H9 (cell line): ENCODE data around the gene PSMD8. TPM values are rescaled to one million over a fixed set of nuclear protein-coding genes. Genes with fewer than 3 reads are reported as not detected.

Experiments used
- DNase-seq: peaks from one replicate; pipeline ENCODE4 v3.0.0-alpha.2; 2017
- H2AFZ ChIP-seq: one replicate; pipeline ENCODE4 v1.6.1; 2013; ENCODE audit warnings: mild to moderate bottlenecking, low read length, control low read depth, moderate library complexity
- H2AK5ac ChIP-seq: 2 replicates; pipeline ENCODE4 v1.6.1; 2013; ENCODE audit warnings: low read length, control low read depth, mixed read lengths; ENCODE audit not compliant: insufficient read length
- H2BK120ac ChIP-seq: one replicate; pipeline ENCODE4 v1.6.1; 2013; ENCODE audit warnings: low read depth, mild to moderate bottlenecking, low read length, control low read depth, inconsistent platforms; ENCODE audit not compliant: poor library complexity, severe bottlenecking
- H2BK12ac ChIP-seq: 2 replicates; pipeline ENCODE4 v1.6.1; 2013; ENCODE audit warnings: low read length, control low read depth, mixed read lengths, low read depth; ENCODE audit not compliant: insufficient read length
- H2BK15ac ChIP-seq: 2 replicates; pipeline ENCODE4 v1.6.1; 2013; ENCODE audit warnings: low read depth, low read length, control low read depth
- H2BK20ac ChIP-seq: one replicate; pipeline ENCODE4 v1.6.1; 2013; ENCODE audit warnings: low read depth, mild to moderate bottlenecking, low read length, control low read depth, inconsistent platforms; ENCODE audit not compliant: poor library complexity, severe bottlenecking
- H2BK5ac ChIP-seq: 2 replicates; pipeline ENCODE4 v1.6.1; 2013; ENCODE audit warnings: low read length, control low read depth, mixed read lengths; ENCODE audit not compliant: insufficient read length
- H3K14ac ChIP-seq: 2 replicates; pipeline ENCODE4 v1.6.1; 2013; ENCODE audit warnings: low read length, control low read depth; ENCODE audit not compliant: insufficient read depth
- H3K18ac ChIP-seq: 2 replicates; pipeline ENCODE4 v1.6.1; 2013; ENCODE audit warnings: low read depth, mild to moderate bottlenecking, mixed read lengths, low read length, control low read depth; ENCODE audit not compliant: insufficient read length
- H3K23ac ChIP-seq: 2 replicates; pipeline ENCODE4 v1.6.1; 2013; ENCODE audit warnings: low read length, control low read depth, mixed read lengths, low read depth; ENCODE audit not compliant: insufficient read length
- H3K23me2 ChIP-seq: 2 replicates; pipeline ENCODE4 v1.6.1; 2013; ENCODE audit warnings: low read depth, mild to moderate bottlenecking, mixed read lengths, low read length, control low read depth; ENCODE audit not compliant: insufficient read length, poor library complexity, severe bottlenecking
- H3K27ac ChIP-seq: 2 replicates; pipeline ENCODE4 v1.5.1; 2013; ENCODE audit warnings: low read length, control low read depth, mixed read lengths, low read depth; ENCODE audit not compliant: insufficient read length
- H3K27me3 ChIP-seq: 2 replicates; pipeline ENCODE4 v1.6.1; 2013; ENCODE audit warnings: low read length, control low read depth, inconsistent platforms; ENCODE audit not compliant: insufficient read depth
- H3K4ac ChIP-seq: 2 replicates; pipeline ENCODE4 v1.6.1; 2013; ENCODE audit warnings: low read depth, mild to moderate bottlenecking, control low read depth, inconsistent platforms, low read length, moderate library complexity
- H3K4me1 ChIP-seq: 2 replicates; pipeline ENCODE4 v1.6.1; 2013; ENCODE audit warnings: low read length, control low read depth, inconsistent platforms; ENCODE audit not compliant: insufficient read depth
- H3K4me2 ChIP-seq: 2 replicates; pipeline ENCODE4 v1.6.1; 2013; ENCODE audit warnings: low read length, control low read depth, mixed read lengths; ENCODE audit not compliant: insufficient read length, insufficient read depth
- H3K56ac ChIP-seq: 2 replicates; pipeline ENCODE4 v1.6.1; 2013; ENCODE audit warnings: low read depth, mild to moderate bottlenecking, mixed read lengths, low read length, control low read depth; ENCODE audit not compliant: insufficient read length
- H3K79me1 ChIP-seq: 2 replicates; pipeline ENCODE4 v1.6.1; 2013; ENCODE audit warnings: low read depth, mild to moderate bottlenecking, moderate library complexity, low read length, control low read depth, inconsistent platforms; ENCODE audit not compliant: insufficient read depth, poor library complexity, severe bottlenecking
- H3K79me2 ChIP-seq: 2 replicates; pipeline ENCODE4 v1.6.1; 2013; ENCODE audit warnings: low read length, control low read depth, inconsistent platforms; ENCODE audit not compliant: insufficient read depth
- H3K9ac ChIP-seq: 2 replicates; pipeline ENCODE4 v1.6.1; 2013; ENCODE audit warnings: low read length, control low read depth, mixed read lengths; ENCODE audit not compliant: insufficient read length; ENCODE audit errors: extremely low read depth
- H3K9me3 ChIP-seq: one replicate; pipeline ENCODE4 v1.6.1; 2013; ENCODE audit warnings: low read depth, low read length, inconsistent platforms; ENCODE audit not compliant: control insufficient read depth
- H3T11ph ChIP-seq: one replicate; pipeline ENCODE4 v1.6.1; 2013; ENCODE audit warnings: mild to moderate bottlenecking, low read length, control low read depth, inconsistent platforms
- H4K20me1 ChIP-seq: one replicate; pipeline ENCODE4 v1.6.1; 2013; ENCODE audit not compliant: control insufficient read depth, insufficient read length, insufficient read depth
- H4K5ac ChIP-seq: 2 replicates; pipeline ENCODE4 v1.6.1; 2013; ENCODE audit warnings: low read depth, mild to moderate bottlenecking, mixed read lengths, low read length, control low read depth; ENCODE audit not compliant: insufficient read length
- H4K8ac ChIP-seq: replicated peaks from 2 replicates; pipeline ENCODE4 v1.6.1; 2013; ENCODE audit warnings: low read length, control low read depth, mixed read lengths, low read depth; ENCODE audit not compliant: insufficient read length
- H4K91ac ChIP-seq: 2 replicates; pipeline ENCODE4 v1.6.1; 2013; ENCODE audit warnings: low read depth, mild to moderate bottlenecking, moderate library complexity, mixed read lengths, low read length, control low read depth; ENCODE audit not compliant: insufficient read length
- H3K27ac Mint-ChIP-seq, 3 experiments: 2 replicates in 2 of 3; 3 replicates in 1 of 3; pipeline ENCODE4 v1.8.0; 2020 to 2021; ENCODE audit warnings: mixed read lengths in 3 of 3, mild to moderate bottlenecking in 1 of 3, moderate library complexity in 1 of 3
- H3K27me3 Mint-ChIP-seq: 2 replicates; pipeline ENCODE4 v1.8.0; 2021; ENCODE audit warnings: low read depth, mild to moderate bottlenecking, moderate library complexity, mixed read lengths
- H3K36me3 Mint-ChIP-seq, 3 experiments: 2 replicates in 2 of 3; 3 replicates in 1 of 3; pipeline ENCODE4 v1.8.0; 2020 to 2021; ENCODE audit warnings: low read depth in 3 of 3, mixed read lengths in 3 of 3; ENCODE audit not compliant: insufficient read depth in 1 of 3
- H3K4me1 Mint-ChIP-seq, 2 experiments: 2 replicates each; pipeline ENCODE4 v1.8.0; 2020; ENCODE audit warnings: mixed read lengths in 2 of 2
- H3K4me3 Mint-ChIP-seq, 2 experiments: 2 replicates in 1 of 2; 3 replicates in 1 of 2; pipeline ENCODE4 v1.8.0; 2020 to 2021; ENCODE audit warnings: mild to moderate bottlenecking in 2 of 2, mixed read lengths in 2 of 2, moderate library complexity in 1 of 2
- H3K9me3 Mint-ChIP-seq, 2 experiments: 2 replicates in 1 of 2; 3 replicates in 1 of 2; pipeline ENCODE4 v1.8.0; 2020; ENCODE audit warnings: mild to moderate bottlenecking in 2 of 2, mixed read lengths in 2 of 2, moderate library complexity in 1 of 2
- WGBS: extraction: QIAGEN DNeasy Blood & Tissue Kit; methylation state at CpG from one replicate; pipeline ENCODE4 v1.1.7; 2013; ENCODE audit warnings: missing lambda C conversion rate, low lambda C conversion rate, mixed read lengths; ENCODE audit not compliant: insufficient read length; ENCODE audit errors: extremely low coverage; 5-methylcytosine and 5-hydroxymethylcytosine counted together
- total RNA-seq: library from RNA; stranded (reverse); gene quantifications from 2 replicates; pipeline ENCODE4 v1.2.1, GENCODE V29; 2021
- TF ChIP-seq, protein P1 (sequence below): fragments of 200-600 bp; sonication (generic); conservative IDR thresholded peaks from 3 replicates; pipeline ENCODE4 v1.8.0; 2021; ENCODE audit warnings: antibody characterized with exemption, mild to moderate bottlenecking

Gene PSMD8
- total RNA-seq, 1 experiment from 2014 or later: 189 TPM

- H2AFZ ChIP-seq: peak within 1 kb of the TSS; percentile 70
- H2BK12ac ChIP-seq: no peak within 1 kb of the TSS
- H4K5ac ChIP-seq: no peak within 1 kb of the TSS
- Mint-ChIP-seq H3K9me3 (no peaks in the 10 kb centered on the region), H3K36me3 (peaks cover 12 to 37% (median 26%) of the 10 kb centered on the region in 3 experiments), H3K4me3 (peak within 1 kb of the TSS; percentile 83 to 95), H3K27ac (peak within 1 kb of the TSS; percentile 73 to 97 (median 96); a peak in 6 of 7 replicates), H3K27me3 (peaks cover 7% of the 10 kb centered on the region; the same call in 1 of the 2 replicates), H3K4me1 (peaks cover 36 to 48% of the 10 kb centered on the region in 2 experiments)
- no peak within 1 kb of the TSS for H3K23ac ChIP-seq
- H2AK5ac ChIP-seq: no peak within 1 kb of the TSS
- H3K4ac ChIP-seq: no peak within 1 kb of the TSS
- no peaks in the 10 kb centered on the region for H3K79me1 ChIP-seq
- no peaks in the 10 kb centered on the region for H4K20me1 ChIP-seq
- H2BK20ac ChIP-seq: no peak within 1 kb of the TSS
- no peaks in the 10 kb centered on the region; the same call in 1 of the 2 replicates for H3K4me1 ChIP-seq
- no peak within 1 kb of the TSS for H3K56ac ChIP-seq
- H3K9me3 ChIP-seq: no peaks in the 10 kb centered on the region
- H2BK5ac ChIP-seq: no peak within 1 kb of the TSS
- no peak within 1 kb of the TSS for H3K27ac ChIP-seq
- H3K27me3 ChIP-seq: no peaks in the 10 kb centered on the region
- no CpG with 5 or more reads among the region's 51 CpGs for WGBS
- H4K8ac ChIP-seq: no peak within 1 kb of the TSS
- H2BK15ac ChIP-seq: no peak within 1 kb of the TSS
- peak within 1 kb of the TSS; percentile 88 for H3K4me2 ChIP-seq
- H2BK120ac ChIP-seq: no peak within 1 kb of the TSS
- H3K23me2 ChIP-seq: peaks cover 35% of the 10 kb centered on the region
- H3K9ac ChIP-seq: peak within 1 kb of the TSS; percentile 63
- no peak within 1 kb of the TSS for H4K91ac ChIP-seq
- H3K14ac ChIP-seq: peak within 1 kb of the TSS; percentile 77
- H3K18ac ChIP-seq: peak within 1 kb of the TSS; percentile 64
- H3K79me2 ChIP-seq: no peaks in the 10 kb centered on the region; the same call in 1 of the 2 replicates
- H3T11ph ChIP-seq: no peak within 1 kb of the TSS
- TF ChIP-seq, protein P1, sequence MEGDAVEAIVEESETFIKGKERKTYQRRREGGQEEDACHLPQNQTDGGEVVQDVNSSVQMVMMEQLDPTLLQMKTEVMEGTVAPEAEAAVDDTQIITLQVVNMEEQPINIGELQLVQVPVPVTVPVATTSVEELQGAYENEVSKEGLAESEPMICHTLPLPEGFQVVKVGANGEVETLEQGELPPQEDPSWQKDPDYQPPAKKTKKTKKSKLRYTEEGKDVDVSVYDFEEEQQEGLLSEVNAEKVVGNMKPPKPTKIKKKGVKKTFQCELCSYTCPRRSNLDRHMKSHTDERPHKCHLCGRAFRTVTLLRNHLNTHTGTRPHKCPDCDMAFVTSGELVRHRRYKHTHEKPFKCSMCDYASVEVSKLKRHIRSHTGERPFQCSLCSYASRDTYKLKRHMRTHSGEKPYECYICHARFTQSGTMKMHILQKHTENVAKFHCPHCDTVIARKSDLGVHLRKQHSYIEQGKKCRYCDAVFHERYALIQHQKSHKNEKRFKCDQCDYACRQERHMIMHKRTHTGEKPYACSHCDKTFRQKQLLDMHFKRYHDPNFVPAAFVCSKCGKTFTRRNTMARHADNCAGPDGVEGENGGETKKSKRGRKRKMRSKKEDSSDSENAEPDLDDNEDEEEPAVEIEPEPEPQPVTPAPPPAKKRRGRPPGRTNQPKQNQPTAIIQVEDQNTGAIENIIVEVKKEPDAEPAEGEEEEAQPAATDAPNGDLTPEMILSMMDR: no peak
- DNase-seq: peak; percentile 99
These were observed 13.4 kb downstream of the PSMD8 start, which contains the start of gene GGN for GRCh38 chr19:38387550-38388348. Gene GGN, minus strand, starts transcription at chr19:38388034. Its CDS starts 773 bp downstream, at chr19:38387261.
